H9 (cell line): Measurements from ENCODE around the gene SRPK1. TPM values are rescaled to one million over a fixed set of nuclear protein-coding genes. Genes with fewer than 3 reads are reported as not detected.

ENCODE experiments used
- DNase-seq: peaks from one replicate; pipeline ENCODE4 v3.0.0-alpha.2; 2017
- H2AFZ ChIP-seq: one replicate; pipeline ENCODE4 v1.6.1; 2013; ENCODE audit warnings: mild to moderate bottlenecking, low read length, control low read depth, moderate library complexity
- H2AK5ac ChIP-seq: 2 replicates; pipeline ENCODE4 v1.6.1; 2013; ENCODE audit warnings: low read length, control low read depth, mixed read lengths; ENCODE audit not compliant: insufficient read length
- H2BK120ac ChIP-seq: one replicate; pipeline ENCODE4 v1.6.1; 2013; ENCODE audit warnings: low read depth, mild to moderate bottlenecking, low read length, control low read depth, inconsistent platforms; ENCODE audit not compliant: poor library complexity, severe bottlenecking
- H2BK12ac ChIP-seq: 2 replicates; pipeline ENCODE4 v1.6.1; 2013; ENCODE audit warnings: low read length, control low read depth, mixed read lengths, low read depth; ENCODE audit not compliant: insufficient read length
- H2BK15ac ChIP-seq: 2 replicates; pipeline ENCODE4 v1.6.1; 2013; ENCODE audit warnings: low read depth, low read length, control low read depth
- H2BK20ac ChIP-seq: one replicate; pipeline ENCODE4 v1.6.1; 2013; ENCODE audit warnings: low read depth, mild to moderate bottlenecking, low read length, control low read depth, inconsistent platforms; ENCODE audit not compliant: poor library complexity, severe bottlenecking
- H2BK5ac ChIP-seq: 2 replicates; pipeline ENCODE4 v1.6.1; 2013; ENCODE audit warnings: low read length, control low read depth, mixed read lengths; ENCODE audit not compliant: insufficient read length
- H3K14ac ChIP-seq: 2 replicates; pipeline ENCODE4 v1.6.1; 2013; ENCODE audit warnings: low read length, control low read depth; ENCODE audit not compliant: insufficient read depth
- H3K18ac ChIP-seq: 2 replicates; pipeline ENCODE4 v1.6.1; 2013; ENCODE audit warnings: low read depth, mild to moderate bottlenecking, mixed read lengths, low read length, control low read depth; ENCODE audit not compliant: insufficient read length
- H3K23ac ChIP-seq: 2 replicates; pipeline ENCODE4 v1.6.1; 2013; ENCODE audit warnings: low read length, control low read depth, mixed read lengths, low read depth; ENCODE audit not compliant: insufficient read length
- H3K23me2 ChIP-seq: 2 replicates; pipeline ENCODE4 v1.6.1; 2013; ENCODE audit warnings: low read depth, mild to moderate bottlenecking, mixed read lengths, low read length, control low read depth; ENCODE audit not compliant: insufficient read length, poor library complexity, severe bottlenecking
- H3K27ac ChIP-seq: 2 replicates; pipeline ENCODE4 v1.5.1; 2013; ENCODE audit warnings: low read length, control low read depth, mixed read lengths, low read depth; ENCODE audit not compliant: insufficient read length
- H3K27me3 ChIP-seq: 2 replicates; pipeline ENCODE4 v1.6.1; 2013; ENCODE audit warnings: low read length, control low read depth, inconsistent platforms; ENCODE audit not compliant: insufficient read depth
- H3K4ac ChIP-seq: 2 replicates; pipeline ENCODE4 v1.6.1; 2013; ENCODE audit warnings: low read depth, mild to moderate bottlenecking, control low read depth, inconsistent platforms, low read length, moderate library complexity
- H3K4me1 ChIP-seq: 2 replicates; pipeline ENCODE4 v1.6.1; 2013; ENCODE audit warnings: low read length, control low read depth, inconsistent platforms; ENCODE audit not compliant: insufficient read depth
- H3K4me2 ChIP-seq: 2 replicates; pipeline ENCODE4 v1.6.1; 2013; ENCODE audit warnings: low read length, control low read depth, mixed read lengths; ENCODE audit not compliant: insufficient read length, insufficient read depth
- H3K56ac ChIP-seq: 2 replicates; pipeline ENCODE4 v1.6.1; 2013; ENCODE audit warnings: low read depth, mild to moderate bottlenecking, mixed read lengths, low read length, control low read depth; ENCODE audit not compliant: insufficient read length
- H3K79me1 ChIP-seq: 2 replicates; pipeline ENCODE4 v1.6.1; 2013; ENCODE audit warnings: low read depth, mild to moderate bottlenecking, moderate library complexity, low read length, control low read depth, inconsistent platforms; ENCODE audit not compliant: insufficient read depth, poor library complexity, severe bottlenecking
- H3K79me2 ChIP-seq: 2 replicates; pipeline ENCODE4 v1.6.1; 2013; ENCODE audit warnings: low read length, control low read depth, inconsistent platforms; ENCODE audit not compliant: insufficient read depth
- H3K9ac ChIP-seq: 2 replicates; pipeline ENCODE4 v1.6.1; 2013; ENCODE audit warnings: low read length, control low read depth, mixed read lengths; ENCODE audit not compliant: insufficient read length; ENCODE audit errors: extremely low read depth
- H3K9me3 ChIP-seq: one replicate; pipeline ENCODE4 v1.6.1; 2013; ENCODE audit warnings: low read depth, low read length, inconsistent platforms; ENCODE audit not compliant: control insufficient read depth
- H3T11ph ChIP-seq: one replicate; pipeline ENCODE4 v1.6.1; 2013; ENCODE audit warnings: mild to moderate bottlenecking, low read length, control low read depth, inconsistent platforms
- H4K20me1 ChIP-seq: one replicate; pipeline ENCODE4 v1.6.1; 2013; ENCODE audit not compliant: control insufficient read depth, insufficient read length, insufficient read depth
- H4K5ac ChIP-seq: 2 replicates; pipeline ENCODE4 v1.6.1; 2013; ENCODE audit warnings: low read depth, mild to moderate bottlenecking, mixed read lengths, low read length, control low read depth; ENCODE audit not compliant: insufficient read length
- H4K8ac ChIP-seq: replicated peaks from 2 replicates; pipeline ENCODE4 v1.6.1; 2013; ENCODE audit warnings: low read length, control low read depth, mixed read lengths, low read depth; ENCODE audit not compliant: insufficient read length
- H4K91ac ChIP-seq: 2 replicates; pipeline ENCODE4 v1.6.1; 2013; ENCODE audit warnings: low read depth, mild to moderate bottlenecking, moderate library complexity, mixed read lengths, low read length, control low read depth; ENCODE audit not compliant: insufficient read length
- H3K27ac Mint-ChIP-seq, 3 experiments: 2 replicates in 2 of 3; 3 replicates in 1 of 3; pipeline ENCODE4 v1.8.0; 2020 to 2021; ENCODE audit warnings: mixed read lengths in 3 of 3, mild to moderate bottlenecking in 1 of 3, moderate library complexity in 1 of 3
- H3K27me3 Mint-ChIP-seq: 2 replicates; pipeline ENCODE4 v1.8.0; 2021; ENCODE audit warnings: low read depth, mild to moderate bottlenecking, moderate library complexity, mixed read lengths
- H3K36me3 Mint-ChIP-seq, 3 experiments: 2 replicates in 2 of 3; 3 replicates in 1 of 3; pipeline ENCODE4 v1.8.0; 2020 to 2021; ENCODE audit warnings: low read depth in 3 of 3, mixed read lengths in 3 of 3; ENCODE audit not compliant: insufficient read depth in 1 of 3
- H3K4me1 Mint-ChIP-seq, 2 experiments: 2 replicates each; pipeline ENCODE4 v1.8.0; 2020; ENCODE audit warnings: mixed read lengths in 2 of 2
- H3K4me3 Mint-ChIP-seq, 2 experiments: 2 replicates in 1 of 2; 3 replicates in 1 of 2; pipeline ENCODE4 v1.8.0; 2020 to 2021; ENCODE audit warnings: mild to moderate bottlenecking in 2 of 2, mixed read lengths in 2 of 2, moderate library complexity in 1 of 2
- H3K9me3 Mint-ChIP-seq, 2 experiments: 2 replicates in 1 of 2; 3 replicates in 1 of 2; pipeline ENCODE4 v1.8.0; 2020; ENCODE audit warnings: mild to moderate bottlenecking in 2 of 2, mixed read lengths in 2 of 2, moderate library complexity in 1 of 2
- WGBS: extraction: QIAGEN DNeasy Blood & Tissue Kit; methylation state at CpG from one replicate; pipeline ENCODE4 v1.1.7; 2013; ENCODE audit warnings: missing lambda C conversion rate, low lambda C conversion rate, mixed read lengths; ENCODE audit not compliant: insufficient read length; ENCODE audit errors: extremely low coverage; 5-methylcytosine and 5-hydroxymethylcytosine counted together
- total RNA-seq: library from RNA; stranded (reverse); gene quantifications from 2 replicates; pipeline ENCODE4 v1.2.1, GENCODE V29; 2021
- TF ChIP-seq, protein P1 (sequence below): fragments of 200-600 bp; sonication (generic); conservative IDR thresholded peaks from 3 replicates; pipeline ENCODE4 v1.8.0; 2021; ENCODE audit warnings: antibody characterized with exemption, mild to moderate bottlenecking

SRPK1 gene
- total RNA-seq, 1 experiment from 2014 or later, result 93.2 TPM

DNA sequence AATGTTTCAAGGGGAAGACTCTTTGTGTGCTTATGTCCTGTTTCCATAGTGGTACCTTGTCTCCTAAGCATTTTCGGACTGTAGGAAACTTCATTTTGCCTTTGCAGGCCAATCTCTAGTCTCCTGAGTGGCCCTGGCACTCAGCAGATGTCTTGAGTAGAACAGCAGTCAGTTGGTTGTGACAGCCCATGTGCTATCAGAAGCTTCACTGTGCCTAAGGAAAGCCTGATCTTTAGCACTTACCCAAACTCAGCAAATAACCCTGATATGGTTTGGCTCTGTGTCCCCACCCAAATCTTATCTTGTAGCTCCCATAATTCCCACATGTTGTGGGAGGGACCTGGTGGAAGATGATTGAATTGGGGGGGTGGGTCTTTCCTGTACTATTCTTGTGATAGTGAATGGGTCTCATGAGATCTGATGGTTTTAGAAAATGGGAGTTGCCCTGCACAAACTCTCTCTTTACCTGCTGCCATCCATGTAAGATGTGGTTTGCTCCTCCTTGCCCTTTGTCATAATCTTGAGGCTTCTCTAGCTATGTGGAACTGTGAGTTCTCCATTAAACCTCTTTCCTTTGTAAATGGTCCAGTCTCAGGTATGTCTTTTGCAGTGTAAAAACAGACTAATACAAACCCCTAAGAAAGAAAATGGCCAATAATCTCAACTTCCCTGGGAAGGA is 15.9 kb upstream of the SRPK1 start:
- Histone ChIP-seq H3T11ph (no peak overlapping the region), H2BK5ac (no peak overlapping the region), H2AFZ (no peak overlapping the region), H3K18ac (no peak overlapping the region), H3K14ac (no peak overlapping the region), H3K4ac (no peak overlapping the region), H2AK5ac (no peak overlapping the region), H3K9me3 (peaks cover 4% of the 10 kb centered on the region), H3K4me1 (no peaks in the 10 kb centered on the region), H3K4me2 (no peak overlapping the region), H3K23me2 (no peaks in the 10 kb centered on the region), H3K27me3 (no peaks in the 10 kb centered on the region; the same call in 1 of the 2 replicates), H4K91ac (no peak overlapping the region), H2BK120ac (no peak overlapping the region), H3K79me1 (no peaks in the 10 kb centered on the region), H3K79me2 (no peaks in the 10 kb centered on the region), H2BK12ac (no peak overlapping the region), H4K5ac (no peak overlapping the region), H3K56ac (no peak overlapping the region), H3K9ac (no peak overlapping the region), H3K23ac (no peak overlapping the region), H4K8ac (no peak overlapping the region), H2BK20ac (no peak overlapping the region), H4K20me1 (no peaks in the 10 kb centered on the region), H2BK15ac (no peak overlapping the region), H3K27ac (no peak overlapping the region)
- no CpG with 5 or more reads among the region's 1 CpG for WGBS
- Mint-ChIP-seq H3K27ac (no peak overlapping the region), H3K4me1 (no peaks in the 10 kb centered on the region), H3K9me3 (peaks cover 17 to 21% of the 10 kb centered on the region in 2 experiments), H3K27me3 (peaks cover 7% of the 10 kb centered on the region), H3K36me3 (peaks cover 0 to 23% (median 7%) of the 10 kb centered on the region in 3 experiments; a peak in 5 of 7 replicates), H3K4me3 (no peak overlapping the region)
- TF ChIP-seq, protein P1, sequence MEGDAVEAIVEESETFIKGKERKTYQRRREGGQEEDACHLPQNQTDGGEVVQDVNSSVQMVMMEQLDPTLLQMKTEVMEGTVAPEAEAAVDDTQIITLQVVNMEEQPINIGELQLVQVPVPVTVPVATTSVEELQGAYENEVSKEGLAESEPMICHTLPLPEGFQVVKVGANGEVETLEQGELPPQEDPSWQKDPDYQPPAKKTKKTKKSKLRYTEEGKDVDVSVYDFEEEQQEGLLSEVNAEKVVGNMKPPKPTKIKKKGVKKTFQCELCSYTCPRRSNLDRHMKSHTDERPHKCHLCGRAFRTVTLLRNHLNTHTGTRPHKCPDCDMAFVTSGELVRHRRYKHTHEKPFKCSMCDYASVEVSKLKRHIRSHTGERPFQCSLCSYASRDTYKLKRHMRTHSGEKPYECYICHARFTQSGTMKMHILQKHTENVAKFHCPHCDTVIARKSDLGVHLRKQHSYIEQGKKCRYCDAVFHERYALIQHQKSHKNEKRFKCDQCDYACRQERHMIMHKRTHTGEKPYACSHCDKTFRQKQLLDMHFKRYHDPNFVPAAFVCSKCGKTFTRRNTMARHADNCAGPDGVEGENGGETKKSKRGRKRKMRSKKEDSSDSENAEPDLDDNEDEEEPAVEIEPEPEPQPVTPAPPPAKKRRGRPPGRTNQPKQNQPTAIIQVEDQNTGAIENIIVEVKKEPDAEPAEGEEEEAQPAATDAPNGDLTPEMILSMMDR, result no peak
- DNase-seq, result no peak
